ENCODE results near the gene GNB4. TPM values are rescaled to one million over a fixed set of nuclear protein-coding genes. Genes with fewer than 3 reads are reported as not detected.

Gene GNB4
- total and polyA plus RNA-seq, 2 of the 8 experiments (the other 6 are each of a cell fraction or from before 2014, with no cell fraction given) = 13.4 to 29.2 TPM

DNA sequence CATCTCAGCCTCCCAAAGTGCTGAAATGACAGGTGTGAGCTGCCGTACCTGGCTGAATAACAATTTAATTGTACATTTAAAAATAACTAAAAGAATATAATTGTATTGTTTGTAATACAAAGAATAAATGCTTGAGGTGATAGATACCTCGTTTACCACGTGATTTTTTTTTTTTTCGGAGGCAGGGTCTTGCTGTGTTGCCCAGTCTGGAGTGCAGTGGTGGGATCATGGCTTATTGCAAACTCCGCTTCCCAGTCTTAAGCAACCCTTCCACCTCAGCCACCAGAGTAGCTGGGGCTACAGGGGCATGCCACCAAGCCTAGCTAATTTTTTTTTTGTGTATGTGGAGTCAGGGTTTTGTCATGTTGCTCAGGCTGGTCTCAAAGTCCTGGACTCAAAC is 87.9 kb downstream of the GNB4 start:
- ChIA-PET CTCF (ENCODE audit: partially characterized antibody) (interaction anchor here (0.6 to 4.4 kb wide), 3 partner anchors 10 to 466 kb away, joined by 3 to 20 read pairs (median 4); no protein-coding TSS in a partner anchor), POLR2A (ENCODE audit: partially characterized antibody) (no interaction called here)
- Histone ChIP-seq H2BK15ac (ENCODE audit: low read length) (no peak overlapping the region), H4K8ac (ENCODE audit: extremely low read depth, insufficient read depth, low read length) (no peak overlapping the region), H2BK120ac (replicated peaks; ENCODE audit: low read depth, low read length) (no peak overlapping the region), H3K18ac (ENCODE audit: extremely low read depth, low read length) (no peak overlapping the region), H2BK5ac (ENCODE audit: low read depth, low read length) (no peak overlapping the region), H3K9me3 (ENCODE audit: insufficient read depth in 2 of 2, low read depth in 1 of 2, low read length in 1 of 2) (no peaks in the 10 kb centered on the region), H3K79me1 (ENCODE audit: low read depth, low read length) (no peaks in the 10 kb centered on the region), H3K27ac (ENCODE audit: low read depth, low read length) (no peak overlapping the region), H3K4me2 (ENCODE audit: insufficient read depth in 1 of 2, low read depth in 2 of 2, low read length in 2 of 2) (no peak overlapping the region), H3K27me3 (replicated peaks in 1 of 4; ENCODE audit: control insufficient read depth in 3 of 4, extremely low read depth in 1 of 4, insufficient read depth in 3 of 4, low read length in 3 of 4) (no peaks in the 10 kb centered on the region), H3K23me2 (ENCODE audit: low read depth, low read length) (no peaks in the 10 kb centered on the region), H2AK5ac (ENCODE audit: low read depth, low read length) (no peak overlapping the region), H2BK20ac (ENCODE audit: low read length) (no peak overlapping the region), H4K20me1 (replicated peaks in 1 of 2; ENCODE audit: control insufficient read depth in 1 of 2, insufficient read depth in 2 of 2, low read length in 2 of 2) (peaks cover 0 to 1% of the 10 kb centered on the region in 2 experiments), H3K4ac (replicated peaks; ENCODE audit: insufficient read length, low read depth, low read length) (no peak overlapping the region), H4K5ac (ENCODE audit: insufficient read length, low read depth, low read length) (no peak overlapping the region), H3K79me2 (ENCODE audit: control insufficient read depth in 1 of 2, insufficient read depth in 2 of 2, low read length in 2 of 2) (no peaks in the 10 kb centered on the region), H4K91ac (replicated peaks; ENCODE audit: insufficient read length, low read length) (no peak overlapping the region), H3K4me1 (replicated peaks in 1 of 4; ENCODE audit: control insufficient read depth in 3 of 4, insufficient read depth in 4 of 4, low read length in 3 of 4) (no peaks in the 10 kb centered on the region), H3K36me3 (ENCODE audit: control insufficient read depth in 2 of 4, insufficient read depth in 4 of 4, low read length in 3 of 4) (peaks cover 0 to 27% (median 8%) of the 10 kb centered on the region in 4 experiments; a peak in 6 of 8 replicates), H3K14ac (ENCODE audit: insufficient read length) (no peak overlapping the region), H3K4me3 (ENCODE audit: extremely low read depth in 1 of 4, insufficient read depth in 2 of 4, low read depth in 3 of 4, low read length in 4 of 4) (no peak overlapping the region), H2AFZ (ENCODE audit: low read length) (no peak overlapping the region), H3K9ac (replicated peaks in 1 of 4; ENCODE audit: extremely low read depth in 1 of 4, low read depth in 3 of 4, low read length in 3 of 4) (no peak overlapping the region), H2BK12ac (ENCODE audit: low read depth, low read length) (no peak overlapping the region), H3K23ac (ENCODE audit: insufficient read length) (no peak overlapping the region), H3K56ac (replicated peaks; ENCODE audit: insufficient read length, low read depth, low read length) (no peak overlapping the region)
- DNase-seq (ENCODE audit: low read depth in 1 of 2, low spot score in 2 of 2) = no peak
- WGBS, 2 experiments (ENCODE audit: extremely low coverage in 1 of 2, insufficient coverage in 1 of 2, insufficient read length in 1 of 2, insufficient replicate concordance in 2 of 2, low coverage in 1 of 2, low lambda C conversion rate in 2 of 2, missing lambda C conversion rate in 1 of 2) = 84% methylated on average over 5 of the region's 5 CpGs; no CpG with 5 or more reads in 1 of the 2 experiments
- no peak for FAIRE-seq
- TF ChIP-seq RFX5 (IDR thresholded peaks at IDR 0.05; ENCODE audit: borderline replicate concordance, low read depth, low read length) = no peak

Data from H1 (cell line).